Uterus (tissue), 2 donors: Measurements from ENCODE around the gene ARPC2.

Experiments used
- POLR2A ChIP-seq, 2 donors: fragments of 450-650 bp; IDR thresholded peaks; one replicate each; pipeline ENCODE4 v1.6.1; 2016; ENCODE audit warnings: antibody characterized with exemption in 2 of 2, mild to moderate bottlenecking in 1 of 2, moderate library complexity in 1 of 2
- TF ChIP-seq, protein P1 (sequence below), 4 experiments: fragments of 200-600 bp in 2 of 4; fragments of 450-650 bp in 2 of 4; sonication (generic) in 2 of 4; IDR thresholded peaks; one replicate each; pipeline ENCODE4 v1.5.1; 2016 to 2019; ENCODE audit warnings: antibody characterized with exemption in 4 of 4, mild to moderate bottlenecking in 2 of 4, moderate library complexity in 1 of 4

DNA sequence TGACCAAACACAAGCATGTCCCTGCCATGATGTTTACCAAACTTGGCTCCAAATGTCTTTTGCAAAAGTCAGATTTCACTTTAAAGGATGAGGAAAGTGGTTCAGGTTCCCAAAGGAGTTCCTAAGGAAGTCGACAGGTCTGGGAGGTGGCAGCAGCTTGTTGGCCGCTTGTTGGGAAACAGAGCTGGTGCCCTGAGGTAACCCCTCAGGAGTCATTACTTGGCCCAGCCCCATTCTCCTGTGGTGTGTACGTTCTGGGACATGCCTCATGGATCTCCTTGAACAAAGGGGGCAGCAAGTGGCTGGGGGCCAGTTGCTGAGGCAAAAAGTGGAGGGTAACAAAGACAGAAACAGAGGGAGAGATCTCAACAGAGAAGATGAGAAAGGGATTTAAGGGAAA is 64.5 kb downstream of the ARPC2 start:
- TF ChIP-seq, protein P1, sequence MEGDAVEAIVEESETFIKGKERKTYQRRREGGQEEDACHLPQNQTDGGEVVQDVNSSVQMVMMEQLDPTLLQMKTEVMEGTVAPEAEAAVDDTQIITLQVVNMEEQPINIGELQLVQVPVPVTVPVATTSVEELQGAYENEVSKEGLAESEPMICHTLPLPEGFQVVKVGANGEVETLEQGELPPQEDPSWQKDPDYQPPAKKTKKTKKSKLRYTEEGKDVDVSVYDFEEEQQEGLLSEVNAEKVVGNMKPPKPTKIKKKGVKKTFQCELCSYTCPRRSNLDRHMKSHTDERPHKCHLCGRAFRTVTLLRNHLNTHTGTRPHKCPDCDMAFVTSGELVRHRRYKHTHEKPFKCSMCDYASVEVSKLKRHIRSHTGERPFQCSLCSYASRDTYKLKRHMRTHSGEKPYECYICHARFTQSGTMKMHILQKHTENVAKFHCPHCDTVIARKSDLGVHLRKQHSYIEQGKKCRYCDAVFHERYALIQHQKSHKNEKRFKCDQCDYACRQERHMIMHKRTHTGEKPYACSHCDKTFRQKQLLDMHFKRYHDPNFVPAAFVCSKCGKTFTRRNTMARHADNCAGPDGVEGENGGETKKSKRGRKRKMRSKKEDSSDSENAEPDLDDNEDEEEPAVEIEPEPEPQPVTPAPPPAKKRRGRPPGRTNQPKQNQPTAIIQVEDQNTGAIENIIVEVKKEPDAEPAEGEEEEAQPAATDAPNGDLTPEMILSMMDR (IDR thresholded peaks at IDR 0.05), result no peak
- no peak for TF ChIP-seq POLR2A (IDR thresholded peaks at IDR 0.05)
